GM19397 (cell line): ENCODE measurements around the gene ADRA2B.

Experiments
- ATAC-seq: cut with Tn5 transposase; IDR thresholded peaks from one replicate; pipeline ENCODE4 v1.9.1; 2021; ENCODE audit warnings: mild to moderate bottlenecking, moderate library complexity; ENCODE audit not compliant: unreplicated experiment

The ADRA2B gene

DNA sequence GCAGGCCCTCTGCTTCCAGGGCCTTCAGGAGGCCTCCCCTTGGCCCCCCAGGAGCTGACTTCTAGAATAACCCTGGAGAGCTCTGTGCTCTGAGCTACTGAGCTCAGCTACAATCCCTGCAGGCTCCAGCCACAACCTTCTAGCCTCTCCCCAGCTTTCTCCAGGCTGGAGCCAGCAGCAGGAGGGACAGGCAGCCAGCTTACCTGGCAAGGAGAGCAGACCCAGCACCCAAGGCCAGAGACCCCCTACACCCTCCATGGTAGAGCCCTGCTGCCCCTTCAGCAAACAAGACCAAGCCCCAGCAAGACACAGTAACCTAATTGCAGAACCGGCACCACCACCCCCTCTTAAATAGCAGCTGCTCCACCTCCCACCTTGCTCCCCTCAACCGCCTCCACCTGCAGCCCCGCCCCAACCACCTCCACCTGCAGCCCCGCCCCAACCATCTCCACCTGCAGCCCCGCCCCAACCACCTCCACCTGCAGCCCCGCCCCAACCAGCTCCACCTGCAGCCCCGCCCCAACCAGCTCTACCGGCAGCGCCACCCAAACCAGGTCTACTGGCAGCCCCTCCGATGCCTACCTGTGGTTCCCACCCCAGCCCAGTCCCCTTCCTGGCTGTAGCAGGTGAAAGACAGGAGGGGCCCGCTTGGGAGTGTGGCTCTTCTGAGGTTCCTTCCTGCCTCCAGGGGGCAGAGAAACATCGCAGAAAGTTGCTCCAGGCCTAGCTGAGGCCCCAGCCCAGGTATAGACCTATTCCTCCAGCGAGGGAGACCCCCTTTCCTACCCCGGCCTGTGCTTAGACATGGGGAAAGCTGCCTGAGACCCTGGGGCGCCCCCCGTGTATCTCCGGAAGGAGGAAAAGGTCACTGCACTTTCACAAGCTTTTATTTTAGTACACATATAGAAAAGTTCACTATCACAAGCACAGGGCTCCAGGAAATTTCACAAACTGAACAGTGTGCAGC, 22.1 kb upstream of the ADRA2B start, which contains the start of gene ASTL:
ASTL (minus strand) TSS at position 324 of the 967 bp plus-strand sequence; CDS start at position 258, 66 bp downstream.
- ATAC-seq, result no peak

- no peak for ATAC-seq
Measured at GRCh38 chr2:96137321-96138178, 21.2 kb upstream of the ADRA2B start.

DNA sequence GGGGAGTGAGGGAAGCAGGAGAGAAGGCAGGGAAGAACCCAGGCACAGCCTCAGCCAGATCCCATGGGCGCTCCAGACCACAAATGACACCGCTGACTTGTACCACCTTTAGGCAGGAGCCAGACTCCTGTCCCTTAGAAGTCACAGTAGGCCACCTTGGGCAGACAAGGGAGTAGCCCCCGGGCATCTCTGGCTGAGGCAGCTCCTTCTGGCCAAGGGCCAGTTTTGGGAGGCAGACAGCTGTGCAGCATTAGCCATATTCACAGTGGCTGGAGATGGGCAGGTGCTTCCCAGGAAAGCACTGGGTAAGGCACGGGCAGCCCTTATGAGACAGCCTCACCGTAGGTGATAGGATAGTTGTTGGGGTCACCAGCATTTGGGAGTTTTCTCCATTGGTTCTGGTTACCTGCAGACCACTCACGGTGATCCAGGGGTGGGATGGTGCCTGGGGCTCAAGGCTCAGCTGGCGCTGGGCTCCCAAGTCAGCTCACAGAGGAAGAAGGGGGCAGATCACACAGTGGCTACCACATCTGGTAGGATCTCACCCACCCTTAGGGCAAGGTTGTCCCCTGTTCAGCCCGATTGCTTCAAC, 19.9 kb upstream of the ADRA2B start:
- no peak for ATAC-seq

DNA sequence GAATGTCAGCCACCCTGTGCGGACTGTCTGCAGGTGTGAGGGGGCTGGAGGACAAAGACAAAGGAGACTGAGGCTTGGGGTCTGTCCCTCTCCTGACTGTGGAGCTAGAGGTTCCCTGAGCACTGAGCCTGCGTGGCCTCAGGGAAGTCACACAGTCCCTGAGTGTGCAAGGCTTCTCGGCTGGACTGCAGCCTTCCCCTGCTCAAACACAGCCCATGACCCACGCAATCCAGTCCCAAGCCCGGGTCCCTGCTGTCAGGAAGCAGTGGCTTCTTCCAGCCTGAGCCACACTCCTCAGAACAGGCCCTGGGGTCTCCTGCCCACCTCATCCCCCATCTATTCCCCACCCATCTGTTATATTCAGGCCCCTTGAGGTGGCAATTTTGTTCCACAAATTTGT, 19.2 kb upstream of the ADRA2B start:
- no peak for ATAC-seq

GRCh38 chr2:96135171-96135570, 18.8 kb upstream of the ADRA2B start:
- no peak for ATAC-seq

DNA sequence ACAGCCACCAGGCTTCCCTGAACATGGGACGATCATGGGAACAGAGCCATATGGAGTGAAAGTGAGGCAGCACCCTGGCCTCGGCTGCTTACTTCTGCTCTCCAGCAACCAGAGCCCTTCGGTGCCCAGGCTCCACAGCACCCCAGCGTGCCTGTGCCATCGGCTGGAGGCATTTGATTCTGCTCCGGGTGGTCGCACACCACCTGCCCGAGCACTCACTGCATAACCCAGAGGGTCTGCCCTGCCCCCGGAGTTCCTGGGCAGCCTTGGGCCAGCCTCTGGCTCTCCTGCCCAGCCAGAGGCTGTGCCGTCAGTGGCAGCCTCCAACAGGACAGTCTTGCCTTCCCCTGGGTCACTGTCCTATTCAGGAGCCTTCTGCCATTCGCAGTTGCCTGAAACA, 18.1 kb upstream of the ADRA2B start:
- no peak for ATAC-seq

- no peak for ATAC-seq
Measured at GRCh38 chr2:96131813-96132745, 15.7 kb upstream of the ADRA2B start.

GRCh38 chr2:96131152-96131812, 14.9 kb upstream of the ADRA2B start:
- no peak for ATAC-seq

DNA sequence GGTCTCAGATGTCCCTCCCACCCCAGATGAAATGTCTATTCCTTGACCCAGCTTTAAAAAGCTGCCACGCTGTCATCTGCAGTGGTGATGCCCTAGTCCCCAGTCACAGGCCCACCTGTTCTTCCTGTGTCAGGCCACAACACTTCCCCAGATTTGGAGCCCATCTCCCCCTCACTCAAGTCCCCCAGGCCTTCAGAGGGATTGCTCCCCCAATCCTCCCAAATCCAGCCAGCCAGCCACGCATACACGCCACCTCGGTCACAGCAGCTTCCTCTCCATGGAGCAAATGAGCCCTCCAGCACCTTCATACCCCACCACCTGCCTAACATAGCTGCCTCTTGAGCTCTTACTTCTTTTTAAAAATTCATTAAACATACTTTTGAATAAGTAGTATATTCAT, 14.1 kb upstream of the ADRA2B start:
- ATAC-seq, result no peak

DNA sequence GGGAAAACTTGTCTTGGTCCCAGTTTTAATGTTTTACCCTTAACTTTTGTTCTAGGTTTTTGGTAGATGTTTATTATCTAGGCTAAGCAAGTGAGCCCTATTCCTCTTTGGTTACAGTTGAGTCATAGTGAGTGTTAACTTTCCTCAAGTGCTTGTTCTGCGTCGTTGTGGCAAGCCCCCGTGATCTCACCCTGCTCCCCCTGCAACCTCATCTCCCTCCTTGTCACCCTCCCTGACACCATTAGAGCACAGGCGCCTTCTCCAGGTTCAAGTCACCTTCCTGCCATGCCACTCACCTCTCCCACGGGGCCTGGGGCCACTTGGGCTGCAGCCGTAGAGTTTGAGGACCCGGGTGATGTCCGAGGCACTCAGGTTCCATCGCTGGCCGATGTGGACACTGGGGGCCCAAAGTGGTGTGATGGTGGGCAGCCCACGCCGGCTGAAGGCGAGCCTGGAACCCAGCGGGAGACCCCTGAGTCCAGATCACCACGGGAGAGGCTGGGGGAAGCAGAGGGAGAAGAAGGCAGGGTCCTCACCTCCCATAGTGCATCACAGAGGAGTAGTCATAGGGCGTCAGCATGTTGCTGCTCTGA, 13.3 kb upstream of the ADRA2B start:
- no peak for ATAC-seq

DNA sequence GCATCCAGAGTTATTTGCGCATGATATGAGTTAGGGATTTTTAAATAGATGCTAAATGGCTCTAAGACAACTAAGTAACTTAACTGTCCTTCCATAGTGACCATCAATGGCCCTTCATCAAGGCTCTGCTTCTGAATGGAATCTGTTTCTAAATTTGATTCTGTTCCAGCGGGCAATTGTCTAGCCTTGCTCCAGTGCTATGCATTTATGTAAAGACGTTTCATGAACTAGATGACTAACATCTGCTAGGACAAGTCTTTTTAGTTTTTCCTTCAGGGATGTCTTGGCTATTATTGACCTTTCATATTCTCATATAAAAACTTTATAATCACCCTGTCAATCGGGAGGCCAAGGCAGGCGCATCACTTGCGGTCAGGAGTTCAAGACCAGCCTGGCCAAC, 12.1 kb upstream of the ADRA2B start:
- no peak for ATAC-seq

- ATAC-seq, result no peak
Measured at GRCh38 chr2:96124406-96125265, 8.3 kb upstream of the ADRA2B start.

GRCh38 chr2:96123936-96124335, 7.6 kb upstream of the ADRA2B start:
- ATAC-seq, result no peak

- ATAC-seq, result no peak
Measured at GRCh38 chr2:96123290-96123689, 6.9 kb upstream of the ADRA2B start.

DNA sequence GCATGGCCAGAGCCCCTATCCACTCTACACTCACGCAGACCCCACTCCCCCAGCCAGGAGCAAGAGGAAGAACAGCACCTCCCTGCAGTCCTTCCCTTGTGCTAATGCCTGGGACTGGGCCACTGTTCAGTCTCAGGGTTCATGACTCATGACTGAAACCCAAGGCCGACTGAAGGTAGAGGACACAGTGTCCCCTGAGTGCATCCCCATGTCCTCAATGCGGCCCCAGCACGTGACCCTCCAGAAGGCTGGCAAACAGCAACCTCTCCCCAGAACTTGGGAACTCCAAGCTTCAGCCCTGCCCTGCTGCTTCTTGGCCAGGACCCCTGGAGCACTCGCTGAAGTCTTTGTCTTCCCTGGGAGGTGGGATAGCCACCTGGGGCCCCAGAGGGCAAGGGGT, 6.0 kb upstream of the ADRA2B start:
- no peak for ATAC-seq

DNA sequence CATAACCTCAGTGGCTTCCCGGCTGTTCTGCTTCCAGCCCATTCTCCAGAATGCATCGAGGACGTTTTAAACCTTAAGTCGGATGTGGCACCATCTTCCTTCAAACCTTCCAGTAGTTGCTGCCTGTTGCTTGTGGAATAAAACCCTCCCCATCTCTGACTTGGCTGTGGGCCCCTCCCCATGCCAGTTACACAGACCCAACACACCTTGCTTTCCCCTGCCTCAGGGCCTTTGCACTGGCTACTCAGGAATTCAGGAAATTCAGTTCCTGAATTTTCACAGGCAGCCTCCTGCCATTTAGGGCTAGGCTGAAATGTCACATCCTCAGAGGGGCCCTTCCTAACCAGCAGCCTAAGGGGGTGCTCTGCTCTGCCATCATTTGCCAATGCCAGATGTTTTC, 5.0 kb upstream of the ADRA2B start:
- ATAC-seq, result no peak

- no peak for ATAC-seq
Measured at GRCh38 chr2:96120991-96121390, 4.6 kb upstream of the ADRA2B start.

DNA sequence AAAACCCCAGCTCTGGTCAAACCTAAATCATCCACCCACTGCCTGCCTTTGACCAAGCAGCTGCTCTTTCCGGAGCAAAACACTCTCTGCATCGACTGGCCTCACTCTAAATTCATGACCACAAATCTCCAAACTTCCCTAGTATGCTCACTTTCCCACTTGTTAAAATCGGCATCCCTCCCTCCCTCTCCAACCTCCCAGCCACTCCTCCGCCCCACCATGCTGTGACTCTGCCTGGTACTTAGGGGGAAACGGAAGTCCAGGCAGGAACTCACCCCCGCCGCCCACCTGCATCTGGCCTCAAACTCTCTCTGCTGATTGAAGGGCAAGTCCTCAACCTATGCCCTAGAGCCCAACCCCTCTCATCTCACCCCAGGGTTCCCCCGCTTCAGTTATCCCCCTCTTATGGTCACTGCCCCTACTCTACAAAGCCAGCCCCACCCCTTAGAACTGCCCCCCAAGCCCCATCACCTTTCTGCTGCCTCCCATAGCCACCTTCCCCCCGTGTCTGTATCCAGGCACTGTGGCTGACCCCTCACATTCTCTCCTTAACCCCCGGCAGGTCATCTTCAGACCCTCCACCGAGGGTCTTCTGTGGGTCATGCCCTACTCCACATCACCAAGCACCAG, 3.8 kb upstream of the ADRA2B start:
- no peak for ATAC-seq
